Ascending aorta (tissue), 2 donors: ENCODE results near the gene VTA1. TPM values are rescaled to one million over a fixed set of nuclear protein-coding genes. Genes with fewer than 3 reads are reported as not detected.
"Not testable (repeated sequence)": the region's sequence is repeated elsewhere in the genome, so short reads cannot be mapped to it uniquely, and the experiment has no call there.

Experiments used
- DNase-seq, 2 donors: peaks; one replicate each; pipeline ENCODE4 v3.0.0-alpha.2; 2019; ENCODE audit warnings: low spot score in 2 of 2
- H3K27ac ChIP-seq, 2 donors: fragments of 200-600 bp; sonication (generic); one replicate each; pipeline ENCODE4 v1.5.1; 2016 to 2017; ENCODE audit warnings: mild to moderate bottlenecking in 1 of 2
- H3K27me3 ChIP-seq: fragments of 200-600 bp; sonication (generic); one replicate; pipeline ENCODE4 v1.5.1; 2017
- H3K36me3 ChIP-seq, 2 donors: fragments of 200-600 bp; sonication (generic); one replicate each; pipeline ENCODE4 v1.5.1; 2016
- H3K4me1 ChIP-seq, 2 donors: fragments of 200-600 bp; sonication (generic); one replicate each; pipeline ENCODE4 v1.5.1; 2016 to 2017; ENCODE audit warnings: mild to moderate bottlenecking in 1 of 2
- H3K4me3 ChIP-seq, 2 donors: fragments of 200-600 bp; sonication (generic); one replicate each; pipeline ENCODE4 v1.5.1; 2016 to 2017; ENCODE audit warnings: mild to moderate bottlenecking in 1 of 2
- H3K9me3 ChIP-seq, 2 donors: fragments of 200-600 bp; sonication (generic); one replicate each; pipeline ENCODE4 v1.5.1; 2016
- intact Hi-C: fragments of 100-400 bp; cut with DNase I; formaldehyde crosslinking; loops from one replicate; pipeline ENCODE4 v1.15.1; 2023
- total RNA-seq: library from RNA; depleted of rRNA; stranded (reverse); fragments of >200 nt; gene quantifications from one replicate; pipeline ENCODE4 v1.1.0, GENCODE V29; 2016
- TF ChIP-seq, protein P1 (sequence below), 3 experiments: fragments of 200-600 bp in 2 of 3; fragments of 450-650 bp in 1 of 3; sonication (generic) in 2 of 3; IDR thresholded peaks; one replicate each; pipeline ENCODE4 v1.5.1; 2016 to 2019; ENCODE audit warnings: antibody characterized with exemption in 3 of 3, mild to moderate bottlenecking in 1 of 3, moderate library complexity in 1 of 3

Gene VTA1, protein sequence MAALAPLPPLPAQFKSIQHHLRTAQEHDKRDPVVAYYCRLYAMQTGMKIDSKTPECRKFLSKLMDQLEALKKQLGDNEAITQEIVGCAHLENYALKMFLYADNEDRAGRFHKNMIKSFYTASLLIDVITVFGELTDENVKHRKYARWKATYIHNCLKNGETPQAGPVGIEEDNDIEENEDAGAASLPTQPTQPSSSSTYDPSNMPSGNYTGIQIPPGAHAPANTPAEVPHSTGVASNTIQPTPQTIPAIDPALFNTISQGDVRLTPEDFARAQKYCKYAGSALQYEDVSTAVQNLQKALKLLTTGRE
- 21.3 TPM for total RNA-seq

DNA sequence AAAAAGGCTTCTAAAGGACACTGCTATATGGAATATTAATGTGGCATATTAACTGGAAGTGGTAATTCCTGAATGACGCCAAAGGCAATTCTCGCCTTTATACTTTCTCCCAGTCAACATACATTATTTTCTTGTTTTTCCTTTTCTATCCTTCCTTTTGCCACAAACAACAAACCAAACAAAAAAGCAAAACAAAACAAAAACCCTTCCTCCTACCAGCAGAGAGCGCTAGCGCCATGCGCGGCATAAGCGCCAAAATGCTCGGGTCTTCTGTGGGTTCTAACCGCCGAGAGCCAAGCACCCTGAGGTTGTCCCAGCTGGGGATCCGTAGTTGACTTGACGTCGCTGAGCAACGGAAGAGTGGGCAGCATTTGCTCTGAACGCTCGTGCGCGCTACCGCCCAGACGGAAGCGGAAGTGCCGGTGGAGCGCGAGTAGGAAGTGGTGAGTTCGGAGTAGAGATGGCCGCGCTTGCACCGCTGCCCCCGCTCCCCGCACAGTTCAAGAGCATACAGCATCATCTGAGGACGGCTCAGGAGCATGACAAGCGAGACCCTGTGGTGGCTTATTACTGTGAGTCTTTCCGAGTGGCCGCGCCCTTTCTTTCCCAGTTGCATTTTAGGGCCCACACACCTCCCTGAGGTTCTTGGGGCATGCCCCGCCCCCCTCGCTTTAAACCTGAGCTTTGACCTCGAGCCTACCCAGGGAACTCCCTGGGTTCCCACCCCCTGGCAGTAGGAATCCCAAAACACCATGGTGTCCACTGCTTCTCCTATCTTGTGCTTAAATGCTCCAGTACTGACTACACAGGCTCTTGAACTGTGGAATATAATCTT lies at the start of gene VTA1, which contains the start of gene NMBR:
Gene VTA1 (plus strand): TSS at position 436 of the 835 bp plus-strand sequence. CDS start 25 bp downstream, at position 461.
Gene NMBR (minus strand): TSS at position 295 of the 835 bp plus-strand sequence. CDS start 58,464 bp downstream, outside the sequence.
- Histone ChIP-seq H3K27me3 (no peaks in the 10 kb centered on the region), H3K27ac (peak within 1 kb of the TSS; percentile 59), H3K4me1 (peaks cover 0 to 14% of the 10 kb centered on the region in 2 donors), H3K9me3 (no peaks in the 10 kb centered on the region), H3K36me3 (no peaks in the 10 kb centered on the region), H3K4me3 (peak within 1 kb of the TSS; percentile 76 to 86)
- intact Hi-C loops: loop anchor here (1.0 to 5.0 kb wide), 2 partner anchors 60 to 1305 kb away; partner anchors contain the start of genes ADAT2 and PEX3
- TF ChIP-seq, protein P1, sequence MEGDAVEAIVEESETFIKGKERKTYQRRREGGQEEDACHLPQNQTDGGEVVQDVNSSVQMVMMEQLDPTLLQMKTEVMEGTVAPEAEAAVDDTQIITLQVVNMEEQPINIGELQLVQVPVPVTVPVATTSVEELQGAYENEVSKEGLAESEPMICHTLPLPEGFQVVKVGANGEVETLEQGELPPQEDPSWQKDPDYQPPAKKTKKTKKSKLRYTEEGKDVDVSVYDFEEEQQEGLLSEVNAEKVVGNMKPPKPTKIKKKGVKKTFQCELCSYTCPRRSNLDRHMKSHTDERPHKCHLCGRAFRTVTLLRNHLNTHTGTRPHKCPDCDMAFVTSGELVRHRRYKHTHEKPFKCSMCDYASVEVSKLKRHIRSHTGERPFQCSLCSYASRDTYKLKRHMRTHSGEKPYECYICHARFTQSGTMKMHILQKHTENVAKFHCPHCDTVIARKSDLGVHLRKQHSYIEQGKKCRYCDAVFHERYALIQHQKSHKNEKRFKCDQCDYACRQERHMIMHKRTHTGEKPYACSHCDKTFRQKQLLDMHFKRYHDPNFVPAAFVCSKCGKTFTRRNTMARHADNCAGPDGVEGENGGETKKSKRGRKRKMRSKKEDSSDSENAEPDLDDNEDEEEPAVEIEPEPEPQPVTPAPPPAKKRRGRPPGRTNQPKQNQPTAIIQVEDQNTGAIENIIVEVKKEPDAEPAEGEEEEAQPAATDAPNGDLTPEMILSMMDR (IDR thresholded peaks at IDR 0.05): peak; percentile 85 to 90 (median 88)
- DNase-seq: peak; percentile 91 to 98

DNA sequence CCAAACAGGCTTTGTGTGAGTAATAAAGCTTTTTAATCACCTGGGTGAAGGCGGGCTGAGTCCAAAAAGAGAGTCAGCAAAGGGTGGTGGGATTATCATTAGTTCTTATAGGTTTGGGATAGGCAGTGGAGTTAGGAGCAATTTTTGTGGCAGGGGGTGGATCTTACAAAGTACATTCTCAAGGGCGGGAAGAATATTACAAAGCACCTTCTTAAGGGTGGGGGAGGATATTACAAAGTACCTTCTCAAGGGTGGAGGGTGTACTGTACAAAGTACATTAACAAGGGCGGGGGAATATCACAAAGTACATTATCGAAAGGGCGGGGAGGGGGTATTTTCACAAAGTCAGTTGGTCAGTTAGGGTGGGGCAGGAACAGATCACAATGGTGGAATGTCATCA lies 42.2 kb upstream of the VTA1 start:
- H3K9me3 ChIP-seq, H3K4me1 ChIP-seq, H3K27me3 ChIP-seq, H3K4me3 ChIP-seq, intact Hi-C loops, H3K27ac ChIP-seq, H3K36me3 ChIP-seq, DNase-seq: not testable (repeated sequence)

DNA sequence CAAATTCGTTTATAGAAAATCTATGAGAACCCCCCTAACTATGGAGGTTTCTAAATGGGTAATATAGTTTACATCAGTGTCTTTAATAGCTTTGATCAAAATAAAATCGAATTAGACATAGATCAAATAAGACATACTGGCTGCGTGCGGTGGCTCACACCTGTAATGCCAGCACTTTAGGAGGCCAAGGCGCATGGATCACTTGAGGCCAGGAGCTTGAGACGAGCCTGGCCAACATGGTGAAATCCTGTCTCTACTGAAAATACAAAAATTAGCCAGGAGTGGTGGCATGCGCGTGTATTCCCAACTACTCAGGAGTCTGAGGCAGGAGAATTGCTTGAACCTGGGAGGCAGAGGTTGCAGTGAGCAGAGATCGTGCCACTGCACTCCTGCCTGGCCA lies 36.2 kb upstream of the VTA1 start:
- H3K27ac ChIP-seq, intact Hi-C loops, H3K36me3 ChIP-seq, DNase-seq, H3K9me3 ChIP-seq, H3K4me3 ChIP-seq, H3K27me3 ChIP-seq, H3K4me1 ChIP-seq: not testable (repeated sequence)

DNA sequence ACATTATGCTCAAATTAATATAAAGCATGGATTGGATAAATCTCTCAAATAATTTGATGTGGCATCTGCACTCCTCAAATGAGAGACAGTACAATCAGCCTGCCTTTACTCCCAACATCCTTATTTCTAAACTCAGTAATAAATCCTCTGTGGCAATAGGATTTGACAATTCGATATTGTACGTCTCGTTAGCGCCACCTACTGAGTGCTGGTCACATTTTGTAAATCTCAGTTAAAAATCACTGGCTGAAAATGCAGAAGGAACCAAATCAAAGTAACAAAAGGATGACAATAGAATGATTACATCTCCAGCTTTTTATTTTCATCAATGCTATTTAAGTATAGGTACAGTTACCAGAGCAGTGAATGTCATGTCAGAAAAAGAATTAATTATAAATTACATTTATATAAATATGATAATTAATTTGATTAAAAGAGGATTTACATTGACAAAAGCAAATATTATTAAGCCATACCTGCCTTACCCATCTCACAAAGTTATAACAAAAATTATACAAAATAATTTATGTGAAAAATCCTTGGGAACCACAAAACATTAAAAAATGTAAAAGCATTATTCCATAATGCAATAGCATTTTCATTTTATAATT lies 34.5 kb upstream of the VTA1 start:
- Histone ChIP-seq H3K4me1 (no peaks in the 10 kb centered on the region), H3K4me3 (no peak overlapping the region), H3K27me3 (no peaks in the 10 kb centered on the region), H3K36me3 (no peaks in the 10 kb centered on the region), H3K9me3 (no peaks in the 10 kb centered on the region), H3K27ac (no peak overlapping the region)
- peak in 1 of 2 donors; percentile 79 for DNase-seq
- intact Hi-C loops: no loop called here
- TF ChIP-seq, protein P1 (IDR thresholded peaks at IDR 0.05): peak; percentile 46 to 76 (median 72)

DNA sequence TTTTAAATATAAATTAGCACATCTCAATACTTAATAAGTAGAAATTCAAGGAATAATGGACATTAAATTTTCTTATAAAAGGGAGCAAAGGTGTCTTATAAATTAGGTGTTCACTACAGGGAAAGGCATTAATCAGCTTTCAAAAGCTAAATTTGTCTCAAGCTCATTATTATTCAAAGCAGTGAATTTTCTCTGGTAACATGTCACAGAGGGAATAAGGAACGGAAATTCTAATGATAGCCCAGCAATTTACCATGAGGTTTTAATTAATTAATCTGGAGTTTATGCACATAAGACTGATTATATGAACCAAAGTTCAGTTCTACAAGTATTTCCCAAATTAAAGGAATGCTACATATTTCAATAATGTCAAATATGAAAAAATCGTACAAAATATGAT lies 29.7 kb upstream of the VTA1 start:
- TF ChIP-seq, protein P1 (IDR thresholded peaks at IDR 0.05): no peak
- Histone ChIP-seq H3K4me1 (no peaks in the 10 kb centered on the region), H3K27ac (no peak overlapping the region), H3K27me3 (no peaks in the 10 kb centered on the region), H3K36me3 (no peaks in the 10 kb centered on the region), H3K9me3 (no peaks in the 10 kb centered on the region), H3K4me3 (no peak overlapping the region)
- DNase-seq: no peak
- intact Hi-C loops: no loop called here

DNA sequence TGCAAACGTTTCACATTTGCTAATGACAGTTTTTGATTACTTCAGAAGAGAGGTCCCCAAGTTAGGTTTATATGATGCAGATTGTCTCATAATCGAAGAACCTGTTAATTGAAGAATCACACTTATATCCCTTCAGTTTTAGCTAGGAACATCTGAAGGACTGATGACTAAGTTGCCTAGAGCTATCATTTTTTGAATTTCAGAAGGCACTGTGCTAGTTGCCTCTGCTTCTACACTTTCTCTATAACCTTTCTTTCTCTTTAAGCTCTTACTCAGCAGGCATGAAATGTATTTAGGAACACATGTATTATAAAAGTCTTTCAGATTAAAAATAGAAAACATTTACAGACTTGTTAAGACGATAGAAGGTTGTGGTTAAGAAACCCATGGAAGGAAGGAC lies 28.7 kb upstream of the VTA1 start:
- no peak overlapping the region for H3K4me3 ChIP-seq
- no peaks in the 10 kb centered on the region for H3K4me1 ChIP-seq
- no peaks in the 10 kb centered on the region for H3K27me3 ChIP-seq
- H3K27ac ChIP-seq: no peak overlapping the region
- no peaks in the 10 kb centered on the region for H3K36me3 ChIP-seq
- TF ChIP-seq, protein P1 (IDR thresholded peaks at IDR 0.05): no peak
- no peak for DNase-seq
- intact Hi-C loops: no loop called here
- no peaks in the 10 kb centered on the region for H3K9me3 ChIP-seq
